ENCODE results near the gene DCANP1. TPM values are rescaled to one million over a fixed set of nuclear protein-coding genes. Genes with fewer than 3 reads are reported as not detected.

DCANP1 gene
- total and polyA plus RNA-seq, 2 donors (not counting 1 experiment from before 2014, with no cell fraction given): not detected

GRCh38 chr5:135473956-135474670, 27.0 kb upstream of the DCANP1 start:
- CTCF ChIA-PET: interaction anchor here (1.6 kb wide), 1 partner anchor 16 kb away, joined by 6 read pairs; no protein-coding TSS in a partner anchor
- no peak overlapping the region for H3K27ac Mint-ChIP-seq
- no peak for ATAC-seq (ENCODE audit: low read depth)

More at GRCh38 chr5:135473956-135474670, 27.0 kb upstream of the DCANP1 start:
- TF ChIP-seq CTCF (IDR thresholded peaks at IDR 0.05) (no peak), EZH2 (IDR thresholded peaks at IDR 0.05; ENCODE audit: borderline replicate concordance, insufficient read depth, low read depth, low read length, poor library complexity, severe bottlenecking) (no peak)
- Histone ChIP-seq H3K4me1 (ENCODE audit: control insufficient read depth in 2 of 2, insufficient read depth in 2 of 2, low read length in 2 of 2) (no peaks in the 10 kb centered on the region), H2AFZ (ENCODE audit: insufficient read depth, low read depth, low read length, poor library complexity, severe bottlenecking) (no peak overlapping the region), H4K20me1 (ENCODE audit: control insufficient read depth, insufficient read depth, low read length, poor library complexity, severe bottlenecking) (no peaks in the 10 kb centered on the region), H3K9ac (ENCODE audit: low read length) (no peak overlapping the region), H3K27ac (ENCODE audit: low read length in 2 of 2) (no peak overlapping the region), H3K4me2 (replicated peaks; ENCODE audit: low read depth, low read length, poor library complexity, severe bottlenecking) (no peak overlapping the region), H3K36me3 (replicated peaks in 1 of 2; ENCODE audit: control extremely low read depth in 1 of 2, control insufficient read depth in 1 of 2, extremely low read depth in 1 of 2, insufficient read depth in 2 of 2, low read length in 1 of 2) (no peaks in the 10 kb centered on the region), H3K9me3 (ENCODE audit: control extremely low read depth in 1 of 3, control insufficient read depth in 2 of 3, insufficient read depth in 1 of 3, low read length in 2 of 3) (no peaks in the 10 kb centered on the region), H3K4me3 (ENCODE audit: control extremely low read depth in 1 of 5, extremely low read depth in 1 of 5, insufficient read depth in 1 of 5, low read depth in 2 of 5, low read length in 4 of 5) (no peak overlapping the region), H3K79me2 (ENCODE audit: control insufficient read depth, insufficient read depth, low read length) (no peaks in the 10 kb centered on the region), H3K27me3 (replicated peaks in 1 of 4; ENCODE audit: control extremely low read depth in 1 of 4, control insufficient read depth in 3 of 4, insufficient read depth in 4 of 4, low read length in 3 of 4) (peaks cover 0 to 3% (median 0%) of the 10 kb centered on the region in 4 experiments)
- POLR2A ChIA-PET: no interaction called here
- Mint-ChIP-seq H3K27me3 (peaks cover 29% of the 10 kb centered on the region), H3K9me3 (ENCODE audit: insufficient read depth) (no peaks in the 10 kb centered on the region), H3K4me3 (no peak overlapping the region), H3K4me1 (no peaks in the 10 kb centered on the region)
- DNase-seq: no peak
- intact Hi-C loops (cut with micrococcal nuclease): no loop called here
- WGBS (ENCODE audit: insufficient coverage): 93% methylated on average over 10 of the region's 12 CpGs

All from B cell (primary cell).